ENCODE data around the gene ETV3.

The ETV3 gene

GRCh38 chr1:157085421-157085820 lies 52.8 kb downstream of the ETV3 start:
- no peaks in the 10 kb centered on the region for H3K36me3 ChIP-seq
- H3K9me3 ChIP-seq (ENCODE audit: severe bottlenecking): no peaks in the 10 kb centered on the region
- DNase-seq: no peak
- no peaks in the 10 kb centered on the region for H3K27me3 ChIP-seq (ENCODE audit: insufficient read depth, low read depth, severe bottlenecking)
- no peak overlapping the region for H3K27ac ChIP-seq
- H3K4me3 ChIP-seq (ENCODE audit: low read depth, low read length): no peak overlapping the region
- no peak for TF ChIP-seq CTCF (IDR thresholded peaks at IDR 0.05; ENCODE audit: low read depth, low read length)

- no peak for TF ChIP-seq CTCF (IDR thresholded peaks at IDR 0.05; ENCODE audit: low read depth, low read length)
- Histone ChIP-seq H3K27me3 (ENCODE audit: insufficient read depth, low read depth, severe bottlenecking) (no peaks in the 10 kb centered on the region), H3K36me3 (no peaks in the 10 kb centered on the region), H3K4me3 (ENCODE audit: low read depth, low read length) (no peak overlapping the region), H3K9me3 (ENCODE audit: severe bottlenecking) (no peaks in the 10 kb centered on the region), H3K27ac (no peak overlapping the region)
- no peak for DNase-seq
Observed at GRCh38 chr1:157084720-157085119, 53.5 kb downstream of the ETV3 start.

- H3K27me3 ChIP-seq (ENCODE audit: insufficient read depth, low read depth, severe bottlenecking): no peaks in the 10 kb centered on the region
- no peak overlapping the region for H3K4me3 ChIP-seq (ENCODE audit: low read depth, low read length)
- no peaks in the 10 kb centered on the region for H3K36me3 ChIP-seq
- H3K27ac ChIP-seq: no peak overlapping the region
- no peak for DNase-seq
- no peak for TF ChIP-seq CTCF (IDR thresholded peaks at IDR 0.05; ENCODE audit: low read depth, low read length)
- H3K9me3 ChIP-seq (ENCODE audit: severe bottlenecking): no peaks in the 10 kb centered on the region
Observed at GRCh38 chr1:157081707-157082106, 56.5 kb downstream of the ETV3 start.

GRCh38 chr1:157080714-157081113 lies 57.5 kb downstream of the ETV3 start:
- DNase-seq: no peak
- Histone ChIP-seq H3K36me3 (no peaks in the 10 kb centered on the region), H3K27me3 (ENCODE audit: insufficient read depth, low read depth, severe bottlenecking) (no peaks in the 10 kb centered on the region), H3K9me3 (ENCODE audit: severe bottlenecking) (no peaks in the 10 kb centered on the region), H3K4me3 (ENCODE audit: low read depth, low read length) (no peak overlapping the region), H3K27ac (no peak overlapping the region)
- TF ChIP-seq CTCF (IDR thresholded peaks at IDR 0.05; ENCODE audit: low read depth, low read length): no peak

- no peak overlapping the region for H3K4me3 ChIP-seq (ENCODE audit: low read depth, low read length)
- no peak for DNase-seq
- H3K27me3 ChIP-seq (ENCODE audit: insufficient read depth, low read depth, severe bottlenecking): no peaks in the 10 kb centered on the region
- no peaks in the 10 kb centered on the region for H3K9me3 ChIP-seq (ENCODE audit: severe bottlenecking)
- no peak for TF ChIP-seq CTCF (IDR thresholded peaks at IDR 0.05; ENCODE audit: low read depth, low read length)
- no peaks in the 10 kb centered on the region for H3K36me3 ChIP-seq
- no peak overlapping the region for H3K27ac ChIP-seq
Observed at GRCh38 chr1:157077394-157077793, 60.8 kb downstream of the ETV3 start.

- H3K4me3 ChIP-seq (ENCODE audit: low read depth, low read length): peak overlapping the region; percentile 28
- no peak overlapping the region for H3K27ac ChIP-seq
- DNase-seq: peak; percentile 95
Observed at GRCh38 chr1:157073944-157074685, 64.1 kb downstream of the ETV3 start.

More at GRCh38 chr1:157073944-157074685, 64.1 kb downstream of the ETV3 start:
- peak; percentile 93 for TF ChIP-seq CTCF (IDR thresholded peaks at IDR 0.05; ENCODE audit: low read depth, low read length)
- Histone ChIP-seq H3K36me3 (no peaks in the 10 kb centered on the region), H3K27me3 (ENCODE audit: insufficient read depth, low read depth, severe bottlenecking) (no peaks in the 10 kb centered on the region), H3K9me3 (ENCODE audit: severe bottlenecking) (no peaks in the 10 kb centered on the region)
